ENCODE results near the gene RICTOR.

Gene RICTOR

GRCh38 chr5:39100301-39100850 is 26.2 kb upstream of the RICTOR start:
- no peak for DNase-seq (ENCODE audit: low read depth)

- DNase-seq (ENCODE audit: low read depth), result no peak
Measured at GRCh38 chr5:39099831-39100230, 25.6 kb upstream of the RICTOR start.

GRCh38 chr5:39093352-39093751 is 19.2 kb upstream of the RICTOR start:
- DNase-seq (ENCODE audit: low read depth), result no peak

GRCh38 chr5:39092581-39093351 is 18.6 kb upstream of the RICTOR start:
- no peak for DNase-seq (ENCODE audit: low read depth)

GRCh38 chr5:39091940-39092580 is 17.9 kb upstream of the RICTOR start:
- DNase-seq (ENCODE audit: low read depth), result no peak

- no peak for DNase-seq (ENCODE audit: low read depth)
Measured at GRCh38 chr5:39083968-39084367, 9.8 kb upstream of the RICTOR start.

GRCh38 chr5:39082995-39083394 is 8.8 kb upstream of the RICTOR start:
- no peak for DNase-seq (ENCODE audit: low read depth)

GRCh38 chr5:39080597-39081204 is 6.5 kb upstream of the RICTOR start:
- DNase-seq (ENCODE audit: low read depth), result no peak

- DNase-seq (ENCODE audit: low read depth), result no peak
Measured at GRCh38 chr5:39080168-39080567, 6.0 kb upstream of the RICTOR start.

GRCh38 chr5:39079147-39079546 is 4.9 kb upstream of the RICTOR start:
- DNase-seq (ENCODE audit: low read depth), result no peak

GRCh38 chr5:39076757-39077728 is 2.8 kb upstream of the RICTOR start:
- no peak for DNase-seq (ENCODE audit: low read depth)

- DNase-seq (ENCODE audit: low read depth), result no peak
Measured at GRCh38 chr5:39076101-39076756, 2.0 kb upstream of the RICTOR start.

- no peak for DNase-seq (ENCODE audit: low read depth)
Measured at GRCh38 chr5:39073767-39074016, 507 bp downstream of the RICTOR start.

- peak; percentile 47 for DNase-seq (ENCODE audit: low read depth)
Measured at GRCh38 chr5:39072925-39073766, 1.1 kb downstream of the RICTOR start.

- DNase-seq (ENCODE audit: low read depth), result no peak
Measured at GRCh38 chr5:39068099-39068498, 6.1 kb downstream of the RICTOR start.

GRCh38 chr5:39064450-39064849 is 9.7 kb downstream of the RICTOR start:
- no peak for DNase-seq (ENCODE audit: low read depth)

- DNase-seq (ENCODE audit: low read depth), result no peak
Measured at GRCh38 chr5:39063037-39063436, 11.2 kb downstream of the RICTOR start.

GRCh38 chr5:39062530-39062929 is 11.7 kb downstream of the RICTOR start:
- DNase-seq (ENCODE audit: low read depth), result no peak

GRCh38 chr5:39062104-39062503 is 12.1 kb downstream of the RICTOR start:
- no peak for DNase-seq (ENCODE audit: low read depth)

- DNase-seq (ENCODE audit: low read depth), result no peak
Measured at GRCh38 chr5:39059064-39059463, 15.1 kb downstream of the RICTOR start.

All from activated T-helper 1 cell treated with Interleukin-2 at 50 U/mL for 16 hours (primary cell).